Kidney tubule cell (primary cell): ENCODE results near the gene SAMD10.
"Not testable (repeated sequence)": the region's sequence is repeated elsewhere in the genome, so short reads cannot be mapped to it uniquely, and the experiment has no call there.

Source experiments
- DNase-seq: peaks from one replicate; pipeline ENCODE4 v3.0.0-alpha.2; 2018; ENCODE audit warnings: low spot score

The SAMD10 gene

GRCh38 chr20:63941282-63942081, 38.0 kb downstream of the SAMD10 start:
- no peak for DNase-seq

- no peak for DNase-seq
Observed at GRCh38 chr20:63940472-63941266, 38.8 kb downstream of the SAMD10 start.

- DNase-seq = no peak
Observed at GRCh38 chr20:63940071-63940471, 39.4 kb downstream of the SAMD10 start.

- DNase-seq = no peak
Observed at GRCh38 chr20:63939061-63939935, 40.1 kb downstream of the SAMD10 start.

GRCh38 chr20:63937596-63937995, 41.8 kb downstream of the SAMD10 start:
- no peak for DNase-seq

- no peak for DNase-seq
Observed at GRCh38 chr20:63935447-63935846, 44.0 kb downstream of the SAMD10 start.

- DNase-seq = no peak
Observed at GRCh38 chr20:63934271-63935068, 45.0 kb downstream of the SAMD10 start.

GRCh38 chr20:63933646-63934045, 45.8 kb downstream of the SAMD10 start:
- no peak for DNase-seq

GRCh38 chr20:63932606-63933160, 46.8 kb downstream of the SAMD10 start:
- no peak for DNase-seq

- DNase-seq = no peak
Observed at GRCh38 chr20:63931735-63932134, 47.7 kb downstream of the SAMD10 start.

GRCh38 chr20:63930971-63931553, 48.4 kb downstream of the SAMD10 start:
- DNase-seq = no peak

- not testable (repeated sequence) for DNase-seq
Observed at GRCh38 chr20:63929473-63929883, 50.0 kb downstream of the SAMD10 start.

- DNase-seq = no peak
Observed at GRCh38 chr20:63929071-63929470, 50.4 kb downstream of the SAMD10 start.

- no peak for DNase-seq
Observed at GRCh38 chr20:63926298-63926697, 53.1 kb downstream of the SAMD10 start.

- DNase-seq = no peak
Observed at GRCh38 chr20:63924241-63924640, 55.2 kb downstream of the SAMD10 start.
